Vagina (tissue), 2 donors: Measurements from ENCODE around the gene ADARB1.

Experiments used
- POLR2AphosphoS5 ChIP-seq, 2 donors: sonication (generic); formaldehyde crosslinking; IDR thresholded peaks; one replicate each; pipeline ENCODE4 v1.9.0; 2017; ENCODE audit warnings: antibody characterized with exemption in 2 of 2, mild to moderate bottlenecking in 2 of 2, low read depth in 1 of 2; ENCODE audit not compliant: insufficient read depth in 1 of 2
- TF ChIP-seq, protein P1 (sequence below), 3 experiments: fragments of 450-650 bp in 2 of 3; fragments of 200-600 bp in 1 of 3; sonication (generic) in 1 of 3; IDR thresholded peaks; one replicate each; pipeline ENCODE4 v1.5.1; 2017 to 2019; ENCODE audit warnings: antibody characterized with exemption in 3 of 3, mild to moderate bottlenecking in 2 of 3, moderate library complexity in 2 of 3

DNA sequence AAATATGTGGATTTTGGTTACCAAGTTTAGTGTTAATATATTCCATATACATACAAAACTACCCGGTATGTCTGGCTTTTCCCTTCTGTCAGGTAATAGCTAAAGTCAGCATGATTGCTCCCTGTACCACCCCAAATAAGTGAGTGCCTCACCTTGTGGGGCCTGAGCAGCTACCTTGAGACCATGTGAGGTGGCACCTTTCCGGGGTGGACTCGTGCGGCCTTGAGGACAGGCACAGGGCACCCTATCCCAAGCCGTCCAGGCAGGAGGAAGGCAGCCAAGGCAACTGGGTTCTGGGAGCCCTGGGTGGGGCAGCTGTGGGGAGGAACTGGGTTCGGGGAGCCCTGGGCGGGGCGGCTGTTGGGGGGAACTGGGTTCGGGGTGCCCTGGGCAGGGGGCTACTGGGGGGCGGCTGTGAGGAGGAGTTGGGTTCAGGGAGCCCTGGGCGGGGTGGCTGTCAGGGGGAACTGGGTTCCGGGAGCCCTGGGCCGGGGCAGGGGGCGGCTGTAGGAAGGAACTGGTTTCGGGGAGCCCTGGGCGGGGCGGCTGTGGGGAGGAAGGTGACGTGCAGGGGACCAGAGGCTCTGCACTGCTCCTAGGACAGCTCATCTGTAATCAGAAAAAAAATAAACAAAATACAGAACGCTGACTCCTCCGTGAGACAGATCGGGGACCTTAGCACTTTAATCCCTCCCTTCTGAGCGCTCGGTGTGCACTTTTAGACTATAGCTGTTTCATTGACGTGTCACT is 150.0 kb downstream of the ADARB1 start:
- TF ChIP-seq, protein P1, sequence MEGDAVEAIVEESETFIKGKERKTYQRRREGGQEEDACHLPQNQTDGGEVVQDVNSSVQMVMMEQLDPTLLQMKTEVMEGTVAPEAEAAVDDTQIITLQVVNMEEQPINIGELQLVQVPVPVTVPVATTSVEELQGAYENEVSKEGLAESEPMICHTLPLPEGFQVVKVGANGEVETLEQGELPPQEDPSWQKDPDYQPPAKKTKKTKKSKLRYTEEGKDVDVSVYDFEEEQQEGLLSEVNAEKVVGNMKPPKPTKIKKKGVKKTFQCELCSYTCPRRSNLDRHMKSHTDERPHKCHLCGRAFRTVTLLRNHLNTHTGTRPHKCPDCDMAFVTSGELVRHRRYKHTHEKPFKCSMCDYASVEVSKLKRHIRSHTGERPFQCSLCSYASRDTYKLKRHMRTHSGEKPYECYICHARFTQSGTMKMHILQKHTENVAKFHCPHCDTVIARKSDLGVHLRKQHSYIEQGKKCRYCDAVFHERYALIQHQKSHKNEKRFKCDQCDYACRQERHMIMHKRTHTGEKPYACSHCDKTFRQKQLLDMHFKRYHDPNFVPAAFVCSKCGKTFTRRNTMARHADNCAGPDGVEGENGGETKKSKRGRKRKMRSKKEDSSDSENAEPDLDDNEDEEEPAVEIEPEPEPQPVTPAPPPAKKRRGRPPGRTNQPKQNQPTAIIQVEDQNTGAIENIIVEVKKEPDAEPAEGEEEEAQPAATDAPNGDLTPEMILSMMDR (IDR thresholded peaks at IDR 0.05) = no peak
- TF ChIP-seq POLR2AphosphoS5 (IDR thresholded peaks at IDR 0.05; ENCODE audit: insufficient read depth in 1 of 2, low read depth in 1 of 2) = no peak
